ENCODE measurements around the gene HDAC11. TPM values are rescaled to one million over a fixed set of nuclear protein-coding genes. Genes with fewer than 3 reads are reported as not detected.
A peak's percentile ranks its signal among the peaks of the same experiment; 100 is the strongest.

HDAC11 gene
- total RNA-seq, 2 experiments from 2014 or later: 1.8 to 2.0 TPM

DNA sequence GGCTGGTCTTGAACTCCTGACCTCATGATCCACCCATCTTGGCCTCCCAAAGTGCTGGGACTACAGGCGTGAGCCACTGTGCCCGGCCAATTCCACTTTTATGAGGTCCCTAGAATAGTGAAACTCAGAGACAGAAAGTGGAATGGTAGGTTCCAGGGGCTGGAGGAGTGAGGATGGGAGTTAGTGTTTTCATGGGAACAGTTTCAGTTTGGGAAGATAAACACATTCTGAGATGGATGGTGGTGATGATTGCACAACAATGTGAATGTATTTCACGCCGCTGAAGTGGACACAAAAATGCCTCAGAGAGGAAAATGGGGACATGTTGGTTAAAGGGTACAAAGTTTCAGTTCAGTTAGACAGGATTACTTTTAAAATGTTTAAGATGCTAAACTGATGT, 22.5 kb upstream of the HDAC11 start:
- Mint-ChIP-seq H3K36me3 (ENCODE audit: low read depth) (no peaks in the 10 kb centered on the region), H3K4me3 (no peak overlapping the region), H3K27ac (no peak overlapping the region), H3K9me3 (no peaks in the 10 kb centered on the region), H3K4me1 (ENCODE audit: low read depth) (peaks cover 3% of the 10 kb centered on the region), H3K27me3 (peaks cover 1% of the 10 kb centered on the region)
- no peak for DNase-seq
- POLR2A ChIA-PET: interaction anchor here (1.5 kb wide), 1 partner anchor 19 kb away, joined by 3 read pairs; no protein-coding TSS in a partner anchor
- TF ChIP-seq, protein P1, sequence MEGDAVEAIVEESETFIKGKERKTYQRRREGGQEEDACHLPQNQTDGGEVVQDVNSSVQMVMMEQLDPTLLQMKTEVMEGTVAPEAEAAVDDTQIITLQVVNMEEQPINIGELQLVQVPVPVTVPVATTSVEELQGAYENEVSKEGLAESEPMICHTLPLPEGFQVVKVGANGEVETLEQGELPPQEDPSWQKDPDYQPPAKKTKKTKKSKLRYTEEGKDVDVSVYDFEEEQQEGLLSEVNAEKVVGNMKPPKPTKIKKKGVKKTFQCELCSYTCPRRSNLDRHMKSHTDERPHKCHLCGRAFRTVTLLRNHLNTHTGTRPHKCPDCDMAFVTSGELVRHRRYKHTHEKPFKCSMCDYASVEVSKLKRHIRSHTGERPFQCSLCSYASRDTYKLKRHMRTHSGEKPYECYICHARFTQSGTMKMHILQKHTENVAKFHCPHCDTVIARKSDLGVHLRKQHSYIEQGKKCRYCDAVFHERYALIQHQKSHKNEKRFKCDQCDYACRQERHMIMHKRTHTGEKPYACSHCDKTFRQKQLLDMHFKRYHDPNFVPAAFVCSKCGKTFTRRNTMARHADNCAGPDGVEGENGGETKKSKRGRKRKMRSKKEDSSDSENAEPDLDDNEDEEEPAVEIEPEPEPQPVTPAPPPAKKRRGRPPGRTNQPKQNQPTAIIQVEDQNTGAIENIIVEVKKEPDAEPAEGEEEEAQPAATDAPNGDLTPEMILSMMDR (IDR thresholded peaks at IDR 0.05): no peak
- ATAC-seq: no peak
- intact Hi-C loops (cut with micrococcal nuclease): loop anchor here (10.0 kb wide), 2 partner anchors 63 to 363 kb away; no protein-coding TSS in a partner anchor
- CTCF ChIA-PET: interaction anchor here (0.6 kb wide), 1 partner anchor 468 kb away, joined by 5 read pairs; no protein-coding TSS in a partner anchor

GRCh38 chr3:13459605-13460340, 20.3 kb upstream of the HDAC11 start:
- ChIA-PET POLR2A (no interaction called here), CTCF (interaction anchor here (1.1 to 4.3 kb wide), 7 partner anchors 7 to 379 kb away, joined by 3 to 49 read pairs (median 5); partner anchors contain the start of gene HDAC11)
- DNase-seq (no peak), ATAC-seq (no peak)
- TF ChIP-seq, protein P1 (IDR thresholded peaks at IDR 0.05): no peak
- no peaks in the 10 kb centered on the region for H3K9me3 Mint-ChIP-seq
- no peaks in the 10 kb centered on the region for H3K4me1 Mint-ChIP-seq (ENCODE audit: low read depth)
- peaks cover 1% of the 10 kb centered on the region for H3K27me3 Mint-ChIP-seq
- intact Hi-C loops (cut with micrococcal nuclease): loop anchor here (10.0 kb wide), 2 partner anchors 65 to 365 kb away; no protein-coding TSS in a partner anchor
- H3K27ac Mint-ChIP-seq: no peak overlapping the region
- H3K36me3 Mint-ChIP-seq (ENCODE audit: low read depth): no peaks in the 10 kb centered on the region
- H3K4me3 Mint-ChIP-seq: no peak overlapping the region

- Mint-ChIP-seq H3K27ac (no peak overlapping the region), H3K4me1 (ENCODE audit: low read depth) (no peaks in the 10 kb centered on the region), H3K9me3 (no peaks in the 10 kb centered on the region), H3K27me3 (peaks cover 1% of the 10 kb centered on the region), H3K4me3 (no peak overlapping the region), H3K36me3 (ENCODE audit: low read depth) (no peaks in the 10 kb centered on the region)
- POLR2A ChIA-PET: interaction anchor here (1.2 to 1.5 kb wide), 2 partner anchors 41 to 53 kb away, joined by 5 read pairs; no protein-coding TSS in a partner anchor
- intact Hi-C loops (cut with micrococcal nuclease): no loop called here
- DNase-seq (no peak), ATAC-seq (no peak)
- CTCF ChIA-PET: interaction anchor here (1.1 to 4.3 kb wide), 10 partner anchors 8 to 380 kb away, joined by 3 to 49 read pairs (median 4); partner anchors contain the start of gene HDAC11
- TF ChIP-seq, protein P1 (IDR thresholded peaks at IDR 0.05): no peak
Measured at GRCh38 chr3:13460341-13460736, 19.8 kb upstream of the HDAC11 start.

GRCh38 chr3:13461169-13462124, 18.7 kb upstream of the HDAC11 start:
- POLR2A ChIA-PET: interaction anchor here (1.1 to 1.5 kb wide), 3 partner anchors 42 to 54 kb away, joined by 3 to 5 read pairs (median 5); partner anchors contain the start of gene NUP210
- H3K9me3 Mint-ChIP-seq: no peaks in the 10 kb centered on the region
- intact Hi-C loops (cut with micrococcal nuclease): no loop called here
- H3K27ac Mint-ChIP-seq: no peak overlapping the region
- TF ChIP-seq, protein P1 (IDR thresholded peaks at IDR 0.05): peak; percentile 97
- no peaks in the 10 kb centered on the region for H3K36me3 Mint-ChIP-seq (ENCODE audit: low read depth)
- H3K27me3 Mint-ChIP-seq: peaks cover 1% of the 10 kb centered on the region
- CTCF ChIA-PET: interaction anchor here (0.7 to 4.3 kb wide), 38 partner anchors 9 to 493 kb away, joined by 3 to 49 read pairs (median 4); partner anchors contain the start of gene HDAC11
- peak; percentile 86 for DNase-seq
- ATAC-seq: peak; percentile 100
- no peak overlapping the region for H3K4me3 Mint-ChIP-seq
- H3K4me1 Mint-ChIP-seq (ENCODE audit: low read depth): no peaks in the 10 kb centered on the region

Data from activated CD8-positive, alpha-beta T cell treated with anti-CD3 and anti-CD28 coated beads for 36 hours (primary cell).